GM03348 (cell line): ENCODE data around the gene UBD.
A peak's percentile ranks its signal among the peaks of the same experiment; 100 is the strongest.

ENCODE experiments used
- DNase-seq: peaks from one replicate; pipeline ENCODE4 v3.0.0; 2012; ENCODE audit warnings: low spot score

Gene UBD

GRCh38 chr6:29561091-29561490 lies 1.6 kb upstream of the UBD start:
- DNase-seq = no peak

- DNase-seq = no peak
Observed at GRCh38 chr6:29558439-29559079, 973 bp downstream of the UBD start.

- no peak for DNase-seq
Observed at GRCh38 chr6:29557320-29557719, 2.2 kb downstream of the UBD start.

DNA sequence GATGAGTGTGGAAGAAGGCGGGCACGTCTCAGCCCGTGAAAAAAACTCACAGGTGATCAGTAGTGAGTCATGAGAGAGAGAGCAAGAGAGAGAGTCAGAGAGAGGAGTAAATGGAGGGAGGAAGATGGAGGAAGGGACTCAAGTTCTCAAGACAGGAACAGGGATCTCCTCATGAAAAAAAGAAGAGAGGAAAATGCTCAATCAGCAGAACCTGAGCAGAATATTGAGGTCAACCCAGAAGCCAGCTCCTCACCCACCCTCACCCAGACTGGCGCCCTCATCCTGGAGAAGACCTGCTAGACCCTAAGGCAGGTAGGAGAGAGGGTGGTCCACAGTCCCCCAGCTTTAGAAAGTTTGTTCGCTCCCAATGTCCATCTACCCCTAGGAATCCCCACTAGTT lies 4.8 kb downstream of the UBD start:
- no peak for DNase-seq

GRCh38 chr6:29553268-29554057 lies 6.1 kb downstream of the UBD start:
- DNase-seq = peak; percentile 73

DNA sequence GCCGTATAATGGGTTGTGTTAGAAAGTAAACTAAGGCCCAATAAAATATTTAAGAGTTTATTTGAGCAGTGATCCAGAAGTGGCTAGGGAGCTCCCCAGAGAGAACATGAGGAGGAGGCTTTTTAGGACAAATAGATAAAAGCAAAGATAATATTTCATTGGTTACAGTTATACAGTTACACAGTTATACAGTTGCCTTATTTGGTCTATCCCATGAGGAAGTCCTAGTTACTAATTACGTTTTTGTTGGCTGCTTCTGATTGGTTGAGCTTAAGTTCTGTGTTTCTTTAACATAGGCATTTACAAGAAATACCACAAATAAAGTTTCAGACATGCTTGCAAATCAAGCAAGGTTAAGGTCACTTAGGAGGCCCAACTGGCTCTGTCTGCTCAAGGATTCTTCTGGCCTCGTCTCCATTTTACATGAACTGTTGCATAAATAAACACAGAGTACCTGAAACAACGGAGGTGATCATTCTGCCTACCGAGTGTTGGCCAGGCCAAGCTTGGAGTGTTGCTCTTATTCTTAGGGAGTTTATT lies 7.0 kb downstream of the UBD start:
- DNase-seq = peak; percentile 74

GRCh38 chr6:29547573-29547972 lies 12.0 kb downstream of the UBD start:
- DNase-seq = no peak

GRCh38 chr6:29537714-29538403 lies 21.7 kb downstream of the UBD start:
- DNase-seq = no peak

- no peak for DNase-seq
Observed at GRCh38 chr6:29532320-29532951, 27.1 kb downstream of the UBD start.

GRCh38 chr6:29531668-29532067 lies 27.9 kb downstream of the UBD start:
- DNase-seq = no peak

DNA sequence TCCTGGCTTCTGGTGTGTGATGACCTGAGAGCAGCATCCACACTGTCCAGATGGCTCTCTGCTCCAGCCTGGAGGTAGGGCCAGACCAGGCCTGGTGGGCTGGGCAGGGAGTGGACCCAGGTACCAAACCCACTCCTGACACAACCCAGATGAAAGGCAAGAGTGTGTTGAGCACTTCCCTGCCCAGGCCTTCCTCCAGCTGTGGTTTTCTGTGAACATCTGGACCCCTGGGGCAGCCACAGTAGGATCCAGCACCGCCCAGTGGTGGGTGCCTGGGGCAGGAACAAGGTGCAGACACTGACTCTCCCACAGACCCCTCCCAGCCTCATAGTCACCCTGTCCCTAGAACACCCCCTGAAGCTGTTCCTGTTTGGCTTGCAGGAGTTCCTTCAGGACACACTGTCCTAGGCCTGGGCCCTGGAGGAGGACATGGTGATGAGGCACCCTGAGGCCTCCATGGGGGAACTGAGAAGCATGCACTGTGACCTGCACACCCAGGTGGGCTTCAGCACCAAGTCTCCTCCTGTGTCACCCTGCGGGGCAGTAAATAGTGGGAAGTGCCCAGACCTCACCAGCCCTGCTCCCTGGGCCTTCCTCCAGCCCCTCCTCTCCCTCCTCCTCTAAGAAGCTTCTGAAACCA lies 28.7 kb downstream of the UBD start:
- no peak for DNase-seq

DNA sequence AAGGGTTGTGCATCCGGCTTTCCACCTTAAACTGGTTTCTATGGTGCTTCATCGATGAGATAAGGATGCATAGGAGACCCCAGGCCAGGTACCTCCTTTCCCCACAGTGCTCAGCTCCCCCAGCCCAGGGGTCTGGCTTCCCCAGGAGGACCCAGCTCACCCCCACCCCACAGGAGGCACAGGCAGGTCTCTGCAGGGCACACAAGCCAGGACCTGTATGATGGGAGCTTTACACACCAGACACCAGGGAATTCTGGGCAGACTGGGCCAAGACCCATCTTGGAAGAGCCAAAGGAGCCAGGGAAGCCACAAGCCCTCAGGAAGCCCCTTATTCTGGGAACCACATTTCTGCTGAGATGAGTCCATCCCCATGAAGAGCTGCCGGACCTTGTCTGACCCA lies 29.6 kb downstream of the UBD start:
- no peak for DNase-seq

DNA sequence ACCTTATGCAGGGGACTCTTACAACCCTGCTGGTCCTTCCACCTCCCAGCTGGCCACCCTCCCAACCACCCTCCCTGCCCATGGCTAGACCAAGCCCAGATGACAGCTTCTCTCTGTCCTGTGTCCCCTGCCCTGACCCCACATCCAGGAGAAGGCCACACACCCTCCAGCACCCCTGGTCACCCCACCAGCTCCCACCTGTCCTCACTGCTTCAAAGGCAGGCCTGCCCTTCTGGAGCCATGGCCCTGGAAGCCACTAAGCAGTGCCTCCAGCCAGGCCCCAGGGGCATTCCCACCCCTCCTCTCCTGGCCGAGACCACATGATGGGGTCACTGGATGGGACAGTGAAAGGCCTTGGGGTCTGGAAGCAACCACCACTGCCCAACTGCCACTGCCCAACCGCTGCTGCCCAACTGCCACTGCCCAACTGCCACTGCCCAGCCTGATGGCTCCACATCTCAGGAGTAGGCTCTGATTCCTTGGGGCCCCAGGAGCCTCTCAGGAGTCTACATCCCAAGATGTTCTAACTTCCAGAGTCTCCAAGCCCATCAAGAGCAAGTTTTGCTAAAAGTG lies 30.5 kb downstream of the UBD start:
- no peak for DNase-seq

- DNase-seq = no peak
Observed at GRCh38 chr6:29528300-29528931, 31.1 kb downstream of the UBD start.

DNA sequence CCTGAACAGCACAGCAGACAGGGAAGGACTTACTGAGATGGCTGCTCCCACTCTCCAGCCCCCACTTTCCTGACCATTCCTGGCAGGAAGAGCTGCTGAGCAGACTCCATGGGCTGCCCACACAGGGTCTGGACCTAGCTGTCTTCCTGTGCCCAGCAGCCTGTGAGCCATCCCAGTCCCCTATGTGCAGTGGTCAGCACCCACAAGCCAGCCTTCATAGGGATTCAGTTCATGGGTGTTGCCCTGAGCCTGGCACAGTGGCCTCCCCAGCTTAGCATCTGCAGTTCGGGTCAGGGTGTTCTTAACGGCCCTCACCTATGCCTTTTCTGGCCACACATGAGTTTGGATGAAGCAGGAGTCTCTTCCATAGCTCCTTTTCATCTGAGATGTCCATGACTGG lies 32.0 kb downstream of the UBD start:
- DNase-seq = no peak

GRCh38 chr6:29527126-29527525 lies 32.4 kb downstream of the UBD start:
- DNase-seq = no peak

DNA sequence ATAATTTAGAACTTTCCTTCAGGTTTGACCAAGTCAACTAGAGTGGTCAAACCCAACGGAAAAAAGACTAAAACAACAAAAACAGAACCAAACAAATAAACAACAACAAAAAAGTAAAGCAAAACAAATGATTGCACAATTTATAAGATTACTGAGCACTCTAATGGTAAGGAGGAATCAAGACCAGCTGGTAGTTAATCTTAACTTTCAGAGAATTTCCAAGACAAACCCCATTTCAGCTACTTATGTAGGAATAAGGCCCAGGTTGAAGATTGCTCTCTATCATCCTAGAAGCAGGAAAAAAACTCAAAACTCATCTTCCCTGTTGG lies 34.3 kb downstream of the UBD start:
- DNase-seq = no peak

GRCh38 chr6:29524444-29525310 lies 34.9 kb downstream of the UBD start:
- DNase-seq = no peak

GRCh38 chr6:29524044-29524443 lies 35.5 kb downstream of the UBD start:
- DNase-seq = no peak

- no peak for DNase-seq
Observed at GRCh38 chr6:29522227-29522626, 37.3 kb downstream of the UBD start.
